ENCODE results near the gene SRRM4. TPM values are rescaled to one million over a fixed set of nuclear protein-coding genes. Genes with fewer than 3 reads are reported as not detected.

The SRRM4 gene
- total and polyA plus RNA-seq, 8 donors, result 0.05 to 0.48 (median 0.39) TPM; not detected in 1

DNA sequence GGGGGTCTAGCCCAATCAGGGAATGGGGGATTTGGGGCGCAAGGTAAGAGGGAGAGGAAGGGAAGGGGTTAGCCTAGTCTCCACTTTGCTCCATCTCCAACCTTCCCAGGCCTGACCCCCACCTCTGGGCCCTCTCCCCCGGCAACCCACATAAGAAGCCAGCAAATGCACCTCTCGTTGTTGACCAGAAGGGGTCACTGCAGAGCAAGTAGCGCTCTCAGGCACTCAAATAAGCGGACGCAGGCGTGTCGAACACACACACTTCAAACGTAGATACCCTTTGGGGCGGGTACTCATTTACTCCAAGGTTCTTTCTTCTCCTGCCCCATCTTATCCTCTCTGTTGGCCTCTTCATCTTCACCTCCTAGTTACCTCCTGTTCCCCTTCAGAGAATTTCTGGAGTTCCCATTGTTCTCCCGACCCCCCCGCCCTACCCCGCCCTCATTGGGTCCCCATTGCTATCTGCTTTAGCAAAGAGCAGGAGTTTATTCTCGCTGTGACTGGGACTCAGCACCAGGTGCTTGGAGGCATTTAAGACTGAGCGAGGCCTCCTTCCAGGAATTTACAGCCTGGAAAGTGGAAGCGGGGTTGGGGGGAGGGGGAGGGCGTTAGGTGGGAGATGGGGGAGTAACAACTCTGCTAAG lies 1.5 kb upstream of the SRRM4 start:
- Histone ChIP-seq H3K4me1 (no peaks in the 10 kb centered on the region), H3K36me3 (no peaks in the 10 kb centered on the region), H3K27me3 (peaks cover 25 to 62% of the 10 kb centered on the region in 2 donors), H3K27ac (no peak overlapping the region), H3K9me3 (no peaks in the 10 kb centered on the region), H3K4me3 (no peak overlapping the region)
- DNase-seq (peak in 2 of 4 donors; percentile 34 to 68), ATAC-seq (peak; percentile 92)
- TF ChIP-seq, protein P1, sequence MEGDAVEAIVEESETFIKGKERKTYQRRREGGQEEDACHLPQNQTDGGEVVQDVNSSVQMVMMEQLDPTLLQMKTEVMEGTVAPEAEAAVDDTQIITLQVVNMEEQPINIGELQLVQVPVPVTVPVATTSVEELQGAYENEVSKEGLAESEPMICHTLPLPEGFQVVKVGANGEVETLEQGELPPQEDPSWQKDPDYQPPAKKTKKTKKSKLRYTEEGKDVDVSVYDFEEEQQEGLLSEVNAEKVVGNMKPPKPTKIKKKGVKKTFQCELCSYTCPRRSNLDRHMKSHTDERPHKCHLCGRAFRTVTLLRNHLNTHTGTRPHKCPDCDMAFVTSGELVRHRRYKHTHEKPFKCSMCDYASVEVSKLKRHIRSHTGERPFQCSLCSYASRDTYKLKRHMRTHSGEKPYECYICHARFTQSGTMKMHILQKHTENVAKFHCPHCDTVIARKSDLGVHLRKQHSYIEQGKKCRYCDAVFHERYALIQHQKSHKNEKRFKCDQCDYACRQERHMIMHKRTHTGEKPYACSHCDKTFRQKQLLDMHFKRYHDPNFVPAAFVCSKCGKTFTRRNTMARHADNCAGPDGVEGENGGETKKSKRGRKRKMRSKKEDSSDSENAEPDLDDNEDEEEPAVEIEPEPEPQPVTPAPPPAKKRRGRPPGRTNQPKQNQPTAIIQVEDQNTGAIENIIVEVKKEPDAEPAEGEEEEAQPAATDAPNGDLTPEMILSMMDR (IDR thresholded peaks at IDR 0.05), result peak; percentile 60 to 66
- intact Hi-C loops (cut with DNase I), result loop anchor here in 1 of 2 donors (5.0 kb wide), 1 partner anchor 562 kb away; no protein-coding TSS in a partner anchor

DNA sequence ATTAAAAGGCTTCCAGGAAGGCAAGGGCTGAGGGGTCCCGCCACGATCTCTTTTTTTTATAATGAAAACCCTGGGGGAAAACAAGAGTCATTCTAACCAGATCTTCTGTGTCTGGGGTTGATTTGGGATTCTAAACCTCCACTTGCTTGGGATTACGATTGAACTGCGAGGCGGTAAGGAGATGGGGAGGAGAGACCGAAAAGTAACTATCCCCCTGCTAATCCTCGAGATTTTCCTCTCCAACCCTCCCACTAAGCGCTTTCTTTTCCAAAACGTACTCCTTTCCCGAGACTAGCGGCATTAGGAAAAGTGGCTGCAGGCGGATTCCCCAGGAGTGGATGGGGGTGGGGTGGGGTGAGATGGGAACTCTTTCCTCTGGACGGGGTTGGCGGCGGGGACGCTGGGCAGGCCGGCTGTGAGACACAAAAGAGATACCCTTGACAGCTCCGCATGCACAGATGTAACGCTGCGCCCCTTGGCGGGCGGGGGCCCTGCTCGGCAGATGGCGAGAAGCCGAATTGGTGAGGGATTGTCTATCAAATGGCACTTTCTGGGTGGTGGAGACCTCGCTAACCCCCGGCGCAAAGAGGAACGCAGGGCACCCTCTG lies 830 bp upstream of the SRRM4 start:
- Histone ChIP-seq H3K36me3 (no peaks in the 10 kb centered on the region), H3K27me3 (peaks cover 25 to 65% of the 10 kb centered on the region in 2 donors), H3K4me3 (no peak overlapping the region), H3K4me1 (no peaks in the 10 kb centered on the region), H3K27ac (no peak overlapping the region), H3K9me3 (no peaks in the 10 kb centered on the region)
- ATAC-seq (no peak), DNase-seq (peak in 1 of 4 donors; percentile 63)
- intact Hi-C loops (cut with DNase I), result no loop called here
- TF ChIP-seq, protein P1 (IDR thresholded peaks at IDR 0.05), result no peak

DNA sequence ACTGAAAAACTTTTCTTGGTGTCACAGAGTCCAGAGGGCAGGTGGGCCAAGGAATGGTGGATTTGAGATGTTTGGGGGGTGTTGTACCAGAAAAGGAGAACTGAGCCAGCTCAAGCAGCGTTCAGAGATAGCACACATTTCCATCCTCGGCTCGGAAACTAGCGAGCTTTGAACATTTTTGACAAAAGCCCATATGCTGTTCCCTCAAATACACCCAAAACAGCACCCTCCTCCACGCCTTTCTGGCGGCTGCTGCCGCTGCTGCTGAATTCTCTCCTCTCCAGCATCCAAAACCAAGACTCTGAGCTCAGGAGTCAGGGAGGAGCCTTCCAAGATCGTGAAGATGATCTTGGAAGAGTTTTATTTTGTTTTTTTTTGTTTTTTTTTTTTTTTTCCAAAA lies 961 bp downstream of the SRRM4 start:
- H3K4me3 ChIP-seq, result no peak overlapping the region
- DNase-seq (no peak), ATAC-seq (no peak)
- H3K27ac ChIP-seq, result no peak overlapping the region
- TF ChIP-seq, protein P1 (IDR thresholded peaks at IDR 0.05), result no peak
- H3K9me3 ChIP-seq, result no peaks in the 10 kb centered on the region
- no peaks in the 10 kb centered on the region for H3K4me1 ChIP-seq
- peaks cover 25 to 76% of the 10 kb centered on the region in 2 donors for H3K27me3 ChIP-seq
- H3K36me3 ChIP-seq, result no peaks in the 10 kb centered on the region
- intact Hi-C loops (cut with DNase I), result no loop called here

DNA sequence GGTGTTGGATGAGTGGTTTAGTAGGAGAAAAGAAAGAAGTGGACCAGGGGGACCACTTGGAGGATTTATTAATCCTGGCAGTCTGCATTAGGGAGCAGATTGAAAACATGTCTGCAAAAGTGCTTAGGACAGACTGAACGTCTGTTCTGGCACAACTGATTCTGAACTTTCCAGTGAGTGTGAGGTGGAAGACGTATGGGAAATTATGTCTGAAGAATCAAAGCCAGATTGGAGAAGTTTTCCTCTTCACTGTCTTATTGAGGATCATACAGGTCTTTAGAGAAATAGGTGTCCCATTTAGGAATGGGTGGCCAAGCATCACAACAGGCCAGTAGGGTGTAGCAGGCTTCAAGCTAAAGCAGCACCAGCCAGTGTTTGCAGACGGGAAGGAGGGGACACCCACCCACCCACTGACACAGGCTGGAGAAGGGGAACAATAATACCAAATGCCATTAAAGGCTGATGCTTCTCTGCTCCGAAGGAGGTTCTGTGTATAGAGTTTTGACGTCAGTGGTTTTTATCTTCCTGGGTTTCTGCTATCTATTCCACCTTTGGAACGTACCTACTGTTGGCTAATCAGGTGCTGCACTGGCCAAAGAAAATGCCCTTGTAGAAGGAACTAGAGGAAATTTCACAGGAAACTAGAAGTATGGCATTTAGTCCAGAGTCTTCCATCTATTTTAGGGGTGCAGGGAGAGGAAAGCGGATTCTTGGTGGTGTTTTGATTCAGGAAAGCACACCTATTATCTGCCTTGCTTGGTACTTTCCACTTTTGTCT lies 1.8 kb downstream of the SRRM4 start:
- Histone ChIP-seq H3K9me3 (no peaks in the 10 kb centered on the region), H3K36me3 (no peaks in the 10 kb centered on the region), H3K4me1 (no peaks in the 10 kb centered on the region), H3K27me3 (peaks cover 25 to 75% of the 10 kb centered on the region in 2 donors), H3K4me3 (no peak overlapping the region), H3K27ac (no peak overlapping the region)
- intact Hi-C loops (cut with DNase I), result no loop called here
- TF ChIP-seq, protein P1 (IDR thresholded peaks at IDR 0.05), result no peak
- no peak for DNase-seq
- ATAC-seq, result no peak
